BJ (cell line): ENCODE data around the gene RBM20. TPM values are rescaled to one million over a fixed set of nuclear protein-coding genes. Genes with fewer than 3 reads are reported as not detected.

Experiments
- CTCF ChIA-PET: fragments of 350-600 bp; formaldehyde crosslinking; extraction: SDS; loops from one replicate; lab custom pipeline; 2021; ENCODE audit warnings: antibody characterized with exemption, inconsistent platforms; lab: Yijun Ruan, JAX
- POLR2A ChIA-PET: fragments of 300-600 bp; sonication (Branson Sonifier 250); formaldehyde crosslinking; extraction: SDS; loops from one replicate; lab custom pipeline; 2021; ENCODE audit warnings: antibody characterized with exemption; lab: Charles Lee
- DNase-seq: peaks from one replicate; pipeline ENCODE4 v3.0.0-alpha.2; 2011; ENCODE audit warnings: low read depth
- H3K27me3 ChIP-seq: 2 replicates; pipeline ENCODE4 v1.6.0; 2011; ENCODE audit warnings: low read length; ENCODE audit not compliant: control insufficient read depth, insufficient read depth
- H3K36me3 ChIP-seq: 2 replicates; pipeline ENCODE4 v1.5.1; 2011; ENCODE audit warnings: low read length; ENCODE audit not compliant: control insufficient read depth, insufficient read depth
- H3K4me3 ChIP-seq: 2 replicates; pipeline ENCODE4 v1.5.1; 2011; ENCODE audit warnings: low read depth, mild to moderate bottlenecking, control low read depth, low read length
- polyA plus RNA-seq: library from polyadenylated mRNA; depleted of rRNA; stranded (reverse); fragments of >200 nt; gene quantifications from 2 replicates; pipeline ENCODE4 v1.2.3, GENCODE V29; 2011
- TF ChIP-seq, protein P1 (sequence below): IDR thresholded peaks from 2 replicates; pipeline ENCODE4 v1.5.1; 2011; ENCODE audit warnings: low read depth, mild to moderate bottlenecking, control low read depth, inconsistent platforms, low read length, moderate library complexity; ENCODE audit not compliant: insufficient read depth

RBM20 gene
- polyA plus RNA-seq, 1 experiment: not detected

GRCh38 chr10:110632591-110633215 is 11.4 kb upstream of the RBM20 start:
- H3K36me3 ChIP-seq: no peaks in the 10 kb centered on the region
- ChIA-PET POLR2A (no interaction called here), CTCF (interaction anchor here (0.6 to 1.2 kb wide), 4 partner anchors 8 to 45 kb away, joined by 3 to 5 read pairs (median 3); no protein-coding TSS in a partner anchor)
- DNase-seq: no peak
- H3K27me3 ChIP-seq: peaks cover 6% of the 10 kb centered on the region
- no peak overlapping the region for H3K4me3 ChIP-seq
- TF ChIP-seq, protein P1, sequence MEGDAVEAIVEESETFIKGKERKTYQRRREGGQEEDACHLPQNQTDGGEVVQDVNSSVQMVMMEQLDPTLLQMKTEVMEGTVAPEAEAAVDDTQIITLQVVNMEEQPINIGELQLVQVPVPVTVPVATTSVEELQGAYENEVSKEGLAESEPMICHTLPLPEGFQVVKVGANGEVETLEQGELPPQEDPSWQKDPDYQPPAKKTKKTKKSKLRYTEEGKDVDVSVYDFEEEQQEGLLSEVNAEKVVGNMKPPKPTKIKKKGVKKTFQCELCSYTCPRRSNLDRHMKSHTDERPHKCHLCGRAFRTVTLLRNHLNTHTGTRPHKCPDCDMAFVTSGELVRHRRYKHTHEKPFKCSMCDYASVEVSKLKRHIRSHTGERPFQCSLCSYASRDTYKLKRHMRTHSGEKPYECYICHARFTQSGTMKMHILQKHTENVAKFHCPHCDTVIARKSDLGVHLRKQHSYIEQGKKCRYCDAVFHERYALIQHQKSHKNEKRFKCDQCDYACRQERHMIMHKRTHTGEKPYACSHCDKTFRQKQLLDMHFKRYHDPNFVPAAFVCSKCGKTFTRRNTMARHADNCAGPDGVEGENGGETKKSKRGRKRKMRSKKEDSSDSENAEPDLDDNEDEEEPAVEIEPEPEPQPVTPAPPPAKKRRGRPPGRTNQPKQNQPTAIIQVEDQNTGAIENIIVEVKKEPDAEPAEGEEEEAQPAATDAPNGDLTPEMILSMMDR: no peak

DNA sequence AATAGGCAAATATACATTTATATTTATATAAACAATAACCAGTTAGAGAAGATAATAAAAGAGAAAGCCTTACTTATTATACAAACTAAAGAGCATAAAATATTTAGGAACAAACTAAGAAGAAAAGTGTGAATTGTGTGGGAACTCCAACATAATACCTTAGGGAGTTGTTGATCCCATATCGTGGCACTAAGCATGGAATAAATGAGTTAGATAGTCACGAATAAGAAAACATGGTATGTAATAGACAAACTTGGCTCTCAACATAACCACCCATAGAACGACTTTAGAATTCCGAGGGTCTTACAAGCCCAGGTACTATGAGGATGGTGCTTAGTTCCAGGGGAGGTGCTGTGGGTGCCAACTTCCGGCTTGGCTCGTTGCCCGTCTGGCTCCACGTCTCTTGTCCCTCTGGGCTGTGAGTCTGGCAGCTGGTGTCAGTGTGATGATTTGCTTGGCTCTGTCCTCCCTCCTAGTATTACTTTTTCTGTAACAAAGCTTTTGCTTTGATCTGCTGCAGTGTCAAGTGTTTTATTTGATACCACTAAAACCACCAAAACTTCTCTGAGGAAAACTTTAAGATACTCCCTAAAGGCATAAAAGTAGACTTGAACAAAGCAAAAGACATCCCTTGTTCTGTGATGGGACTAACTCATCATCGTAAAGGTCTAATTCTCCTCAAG is 9.5 kb upstream of the RBM20 start:
- no peak overlapping the region for H3K4me3 ChIP-seq
- peaks cover 6% of the 10 kb centered on the region for H3K27me3 ChIP-seq
- ChIA-PET POLR2A (interaction anchor here (0.7 kb wide), 1 partner anchor 237 kb away, joined by 3 read pairs; no protein-coding TSS in a partner anchor), CTCF (interaction anchor here (0.9 kb wide), 1 partner anchor 13 kb away, joined by 3 read pairs; no protein-coding TSS in a partner anchor)
- no peak for DNase-seq
- no peaks in the 10 kb centered on the region for H3K36me3 ChIP-seq
- TF ChIP-seq, protein P1: no peak

GRCh38 chr10:110636572-110636931 is 7.6 kb upstream of the RBM20 start:
- Histone ChIP-seq H3K27me3 (peaks cover 13% of the 10 kb centered on the region), H3K4me3 (no peak overlapping the region), H3K36me3 (no peaks in the 10 kb centered on the region)
- POLR2A ChIA-PET: no interaction called here
- no peak for DNase-seq
- TF ChIP-seq, protein P1: no peak
- CTCF ChIA-PET: interaction anchor here (1.1 to 1.6 kb wide), 2 partner anchors 35 to 38 kb away, joined by 3 read pairs; no protein-coding TSS in a partner anchor

GRCh38 chr10:110636932-110637557 is 7.1 kb upstream of the RBM20 start:
- POLR2A ChIA-PET: no interaction called here
- no peak for DNase-seq
- H3K36me3 ChIP-seq: no peaks in the 10 kb centered on the region
- H3K27me3 ChIP-seq: peaks cover 14% of the 10 kb centered on the region
- H3K4me3 ChIP-seq: no peak overlapping the region
- TF ChIP-seq, protein P1: no peak
- CTCF ChIA-PET: interaction anchor here (0.9 to 1.6 kb wide), 3 partner anchors 26 to 38 kb away, joined by 3 read pairs; no protein-coding TSS in a partner anchor

GRCh38 chr10:110637558-110638053 is 6.5 kb upstream of the RBM20 start:
- Histone ChIP-seq H3K36me3 (no peaks in the 10 kb centered on the region), H3K4me3 (no peak overlapping the region), H3K27me3 (peaks cover 19% of the 10 kb centered on the region)
- POLR2A ChIA-PET: no interaction called here
- TF ChIP-seq, protein P1: no peak
- CTCF ChIA-PET: interaction anchor here (0.9 to 1.6 kb wide), 4 partner anchors 27 to 44 kb away, joined by 3 to 4 read pairs (median 3); no protein-coding TSS in a partner anchor
- no peak for DNase-seq
